ENCODE measurements around the gene VCX3A.
"Not testable (repeated sequence)": the region's sequence is repeated elsewhere in the genome, so short reads cannot be mapped to it uniquely, and the experiment has no call there.

VCX3A gene

DNA sequence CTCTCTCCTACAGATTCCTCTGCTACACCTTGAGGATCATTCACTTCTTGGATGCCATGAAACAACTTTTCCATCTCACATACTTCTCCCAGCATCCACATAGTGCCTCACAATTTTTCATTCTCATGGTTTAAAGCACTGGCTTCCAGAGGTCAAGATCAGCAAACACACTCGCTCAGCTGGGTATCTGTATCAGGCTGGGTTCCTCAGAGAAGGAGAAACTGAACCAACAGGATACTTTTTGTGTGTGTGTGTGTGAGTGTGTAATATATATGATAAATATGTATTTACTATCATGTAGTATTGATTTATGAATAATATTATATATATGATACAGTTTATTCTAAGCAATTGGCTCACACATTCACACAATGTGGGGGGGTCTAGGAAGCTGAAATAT lies at the start of gene VCX3A:
Gene VCX3A, minus strand, starts transcription at position 101 of the 400 bp plus-strand sequence. CDS start 621 bp downstream, outside the sequence.
- not testable (repeated sequence) for DNase-seq (ENCODE audit: low read depth)

DNA sequence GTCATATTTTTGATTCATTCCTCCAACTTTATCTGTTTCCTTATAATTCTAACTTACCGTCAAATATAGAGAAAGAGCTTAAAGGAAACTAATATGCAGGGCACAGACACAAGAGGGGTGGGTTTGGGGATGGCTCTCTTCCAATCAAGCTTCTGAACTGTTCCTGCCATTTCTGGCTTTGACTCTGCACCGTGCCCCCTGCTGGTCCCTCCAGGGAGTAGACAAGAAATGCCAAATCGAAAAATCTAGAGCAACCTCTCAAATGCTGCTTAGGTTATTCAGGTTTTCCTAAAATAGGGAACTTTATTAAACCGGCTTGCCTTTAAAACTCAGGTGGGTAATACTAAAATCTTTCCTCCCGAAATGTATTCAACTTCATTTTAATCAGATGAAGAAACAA lies 39.8 kb upstream of the VCX3A start:
- no peak for DNase-seq (ENCODE audit: low read depth)

DNA sequence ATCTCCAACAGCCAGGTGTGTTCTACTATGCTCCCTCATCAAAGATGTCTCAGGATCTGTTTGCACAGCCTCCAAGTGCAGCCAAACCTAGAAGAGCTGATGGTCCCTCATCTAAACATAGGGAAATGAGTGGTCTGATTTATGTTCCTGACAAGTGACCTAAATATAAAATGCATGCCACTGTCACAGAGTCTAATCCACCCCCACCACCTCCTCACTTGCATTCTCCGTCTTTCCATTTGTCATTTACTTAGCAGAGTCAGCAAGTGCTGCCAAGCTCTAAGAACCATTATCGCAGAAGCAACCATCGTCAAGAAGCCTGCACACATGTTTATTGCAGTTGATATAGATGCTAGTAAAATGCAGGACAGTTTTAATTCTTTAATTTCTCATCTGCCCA lies 33.1 kb upstream of the VCX3A start:
- no peak for DNase-seq (ENCODE audit: low read depth)

DNA sequence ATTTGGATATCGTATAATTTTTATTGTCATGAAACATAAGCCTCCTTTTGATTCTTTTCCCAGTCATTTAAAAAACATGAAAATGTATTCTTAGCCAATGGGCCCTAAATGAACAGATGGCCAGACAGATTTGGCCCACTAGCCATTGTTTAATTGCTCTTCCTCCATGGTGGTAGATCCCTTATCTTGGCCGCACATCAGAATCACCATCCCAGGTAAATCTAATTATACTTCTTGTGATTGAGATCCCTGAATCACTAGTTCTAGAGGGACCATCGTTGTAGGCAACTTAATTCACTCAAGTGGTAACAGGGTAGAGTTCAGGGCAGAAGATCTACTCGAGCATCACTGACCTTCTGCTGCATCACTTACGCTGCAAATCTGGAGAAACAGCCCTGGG lies 24.1 kb upstream of the VCX3A start:
- DNase-seq (ENCODE audit: low read depth), result no peak

DNA sequence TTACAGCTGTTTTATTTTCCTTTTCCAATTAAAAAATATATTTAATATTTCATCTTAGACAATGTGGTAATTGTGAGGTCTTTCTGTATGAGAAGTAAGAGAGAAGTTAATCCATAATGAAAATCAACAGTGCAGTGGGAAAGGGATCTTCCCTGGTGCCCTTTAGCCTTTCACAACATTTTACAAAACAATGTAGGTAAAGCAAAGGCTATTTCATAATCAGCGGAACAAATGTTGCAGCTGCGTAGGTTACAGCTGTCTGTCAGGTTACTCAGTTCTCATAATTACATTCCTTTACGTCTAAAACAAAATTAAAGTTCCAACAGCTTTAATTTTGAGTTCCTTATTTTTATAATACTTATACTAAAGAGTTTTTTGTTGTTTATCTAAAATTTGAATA lies 22.8 kb upstream of the VCX3A start:
- no peak for DNase-seq (ENCODE audit: low read depth)

DNA sequence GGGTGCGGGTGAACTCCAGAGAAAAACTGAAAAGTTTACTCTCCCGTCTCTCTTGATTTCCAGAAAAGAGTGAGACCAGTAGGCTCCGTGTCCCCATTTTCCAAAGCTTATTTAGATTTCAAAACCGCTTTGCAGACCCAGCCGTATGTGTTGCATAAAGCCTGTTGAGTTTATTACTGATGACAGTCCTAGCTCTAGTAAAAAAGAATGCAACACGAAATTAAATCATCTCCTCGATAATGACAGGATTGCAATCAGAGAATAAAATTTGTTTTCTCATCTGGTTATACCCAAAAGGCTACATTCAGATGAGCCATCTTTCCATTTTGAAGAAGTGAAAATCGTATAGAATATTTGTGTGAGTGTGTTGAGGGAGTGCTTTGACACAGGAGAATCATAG lies 16.1 kb upstream of the VCX3A start:
- DNase-seq (ENCODE audit: low read depth), result no peak

DNA sequence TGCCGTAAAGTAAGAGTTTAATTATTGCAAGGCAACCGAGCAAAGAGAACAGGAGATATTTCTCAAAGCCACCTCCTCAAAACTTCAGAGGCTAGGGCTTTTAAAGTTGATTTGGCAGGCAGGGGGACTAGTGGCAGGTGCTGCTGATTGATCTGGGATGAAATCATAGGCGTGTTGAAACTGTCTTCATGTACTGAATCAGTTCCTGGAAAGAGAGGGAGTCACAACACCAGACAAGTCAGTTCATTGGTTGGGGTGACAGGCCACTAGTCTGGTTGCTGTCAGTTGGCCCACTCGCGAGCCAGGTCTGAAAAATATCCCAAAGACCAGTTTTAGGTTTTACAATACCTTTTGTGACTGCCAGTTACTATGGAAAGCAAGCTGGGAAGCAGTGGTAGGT lies 10.8 kb upstream of the VCX3A start:
- DNase-seq (ENCODE audit: low read depth), result no peak

DNA sequence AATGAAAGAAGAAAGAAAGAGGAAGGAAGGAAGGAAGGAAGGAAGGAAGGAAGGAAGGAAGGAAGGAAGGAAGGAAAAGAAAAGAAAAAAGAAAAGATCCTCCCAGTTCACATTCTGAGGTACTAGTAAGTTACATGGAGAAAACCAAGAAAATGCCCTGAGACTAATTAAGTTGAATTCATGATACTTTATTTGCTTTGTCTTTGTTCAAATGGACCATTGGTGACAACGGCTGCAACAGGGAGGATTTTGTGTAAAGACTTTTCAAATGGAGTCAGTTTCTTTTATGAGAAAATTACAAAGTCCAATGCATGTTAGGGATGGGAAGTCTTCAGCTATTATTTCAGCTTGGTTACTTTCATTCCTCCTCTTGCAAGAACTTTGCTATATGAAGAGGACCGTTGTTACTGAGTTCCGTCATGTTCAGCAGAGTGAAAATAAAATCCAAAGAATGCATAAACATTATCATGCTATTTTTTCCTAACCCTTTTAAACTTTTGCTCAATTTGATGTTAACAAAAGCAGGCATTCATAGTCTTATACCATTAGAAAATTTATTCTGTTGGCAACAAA lies 8.3 kb downstream of the VCX3A start:
- no peak for DNase-seq (ENCODE audit: low read depth)

DNA sequence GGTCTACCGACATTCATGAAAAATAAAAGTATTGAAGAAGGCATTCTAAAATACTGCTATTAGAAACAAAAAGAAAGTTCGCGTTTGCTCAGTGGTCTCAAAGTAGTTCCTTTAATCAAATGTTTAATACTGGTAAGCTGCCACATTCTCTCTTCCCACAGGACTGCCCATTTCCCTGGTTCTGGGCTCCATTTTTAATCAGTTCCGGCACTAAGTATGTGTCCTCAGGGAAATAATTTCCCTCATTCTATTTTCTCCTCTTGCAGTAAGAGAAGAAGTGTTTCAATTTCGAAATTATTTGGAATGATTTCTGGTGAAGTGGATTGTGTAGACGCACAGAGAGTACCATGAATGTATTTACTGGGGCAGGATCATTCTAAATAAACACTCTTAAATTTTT lies 17.5 kb downstream of the VCX3A start:
- no peak for DNase-seq (ENCODE audit: low read depth)

DNA sequence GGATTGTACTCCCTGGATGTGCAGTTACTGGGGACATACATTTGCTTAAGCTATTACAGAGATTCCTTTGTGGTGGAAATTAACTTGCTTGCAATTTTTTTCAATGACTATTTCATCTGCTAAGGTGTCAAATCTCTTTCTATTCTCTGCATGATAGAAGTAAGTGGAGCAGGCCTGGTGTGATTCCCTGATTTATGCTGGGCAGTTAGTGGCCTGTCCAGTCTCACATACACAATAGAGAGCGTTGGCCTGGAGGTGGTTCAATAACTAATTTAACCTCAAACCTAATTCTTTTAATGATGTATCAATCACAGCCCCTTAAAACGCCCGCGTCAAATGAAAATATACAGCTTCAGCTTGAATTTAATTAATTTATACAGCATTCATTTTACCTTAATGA lies 28.5 kb downstream of the VCX3A start:
- no peak for DNase-seq (ENCODE audit: low read depth)

DNA sequence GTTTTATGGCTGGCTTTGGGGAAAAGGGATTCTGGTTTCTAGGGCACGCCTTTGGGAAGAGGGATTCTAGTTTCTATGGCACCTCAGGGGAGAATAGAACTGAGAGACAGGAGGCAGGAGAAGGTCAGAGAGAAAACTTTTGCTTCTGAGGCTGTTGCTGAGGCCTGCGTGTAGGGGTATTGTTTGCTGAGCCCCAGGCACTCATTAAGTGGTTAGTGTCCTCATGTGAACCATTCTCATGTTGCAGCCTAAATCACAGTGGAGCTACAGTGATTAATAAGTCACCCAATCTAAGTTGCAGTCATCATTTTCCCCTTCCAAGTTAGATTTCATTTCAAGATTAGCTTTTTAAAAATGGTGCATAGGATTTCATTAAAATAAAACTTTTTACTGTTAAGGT lies 29.0 kb downstream of the VCX3A start:
- no peak for DNase-seq (ENCODE audit: low read depth)

DNA sequence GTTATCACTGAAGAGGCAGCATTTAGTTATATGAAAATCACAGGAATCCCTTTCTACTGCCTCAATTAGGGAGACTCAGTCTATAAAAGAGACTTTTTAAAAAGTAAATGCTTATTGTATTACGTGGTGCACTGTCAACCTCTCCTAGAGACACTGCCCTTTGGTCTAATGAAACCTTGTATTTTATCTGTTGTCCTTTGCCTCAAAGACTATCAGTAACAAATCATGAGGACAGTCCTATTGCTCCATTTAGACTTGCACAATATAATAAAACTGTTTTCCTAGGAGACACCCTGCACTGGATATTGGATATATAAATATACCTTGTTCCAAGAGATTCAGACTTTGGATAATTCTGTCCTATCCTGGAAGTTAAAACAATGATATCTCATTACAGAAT lies 34.2 kb downstream of the VCX3A start:
- DNase-seq (ENCODE audit: low read depth), result no peak

DNA sequence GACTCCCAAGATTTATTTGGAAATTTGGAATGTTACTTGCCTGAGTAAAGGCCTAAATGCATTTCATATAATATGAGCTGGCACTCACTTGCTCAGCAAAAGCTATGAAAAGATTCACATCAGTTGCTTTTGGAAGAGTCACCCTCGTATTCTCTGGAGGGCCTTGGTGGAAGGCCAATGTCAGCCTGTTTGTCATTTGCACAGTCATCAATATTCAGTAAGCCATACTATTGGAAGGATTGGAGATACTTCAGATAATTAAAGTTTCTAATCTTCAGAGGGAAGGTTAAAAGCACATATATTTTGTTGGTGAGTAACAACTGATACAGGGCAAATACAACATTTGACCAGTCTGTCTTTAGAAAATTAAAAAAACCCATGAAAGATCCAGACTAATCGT lies 36.6 kb downstream of the VCX3A start:
- no peak for DNase-seq (ENCODE audit: low read depth)
